Astrocyte of the spinal cord (primary cell): ENCODE results near the gene TMEM9.

Experiments used
- DNase-seq: peaks from one replicate; pipeline ENCODE4 v3.0.0; 2011; ENCODE audit warnings: low read depth, low spot score
- H3K4me3 ChIP-seq: 2 replicates; pipeline ENCODE4 v1.5.1; 2011; ENCODE audit warnings: low read depth, mild to moderate bottlenecking, low read length, moderate library complexity
- CTCF ChIP-seq: IDR thresholded peaks from 2 replicates; pipeline ENCODE4 v1.5.1; 2012; ENCODE audit warnings: low read depth, mild to moderate bottlenecking, low read length, inconsistent platforms
- in situ Hi-C: cut with HindIII; loops from 2 replicates; pipeline ENCODE4 v1.10.0; 2017; ENCODE audit warnings: low sequenced_read_pairs

TMEM9 gene

GRCh38 chr1:201176940-201177339 is 22.7 kb upstream of the TMEM9 start:
- H3K4me3 ChIP-seq, result no peak overlapping the region
- in situ Hi-C loops, result no loop called here
- DNase-seq, result no peak
- TF ChIP-seq CTCF, result no peak

- in situ Hi-C loops, result no loop called here
- no peak for DNase-seq
- no peak overlapping the region for H3K4me3 ChIP-seq
- TF ChIP-seq CTCF, result no peak
These were observed 21.7 kb upstream of the TMEM9 start for GRCh38 chr1:201175820-201176500.

GRCh38 chr1:201173736-201174135 is 19.5 kb upstream of the TMEM9 start:
- in situ Hi-C loops, result no loop called here
- no peak for DNase-seq
- TF ChIP-seq CTCF, result no peak
- no peak overlapping the region for H3K4me3 ChIP-seq

- H3K4me3 ChIP-seq, result no peak overlapping the region
- DNase-seq, result no peak
- no peak for TF ChIP-seq CTCF
- in situ Hi-C loops, result no loop called here
These were observed 18.8 kb upstream of the TMEM9 start for GRCh38 chr1:201172999-201173610.

GRCh38 chr1:201172326-201172725 is 18.1 kb upstream of the TMEM9 start:
- no peak for DNase-seq
- in situ Hi-C loops, result no loop called here
- no peak for TF ChIP-seq CTCF

GRCh38 chr1:201171063-201172036 is 17.1 kb upstream of the TMEM9 start:
- in situ Hi-C loops, result no loop called here
- DNase-seq, result peak; percentile 43

More at GRCh38 chr1:201172326-201172725, 18.1 kb upstream of the TMEM9 start:
- no peak overlapping the region for H3K4me3 ChIP-seq

More at GRCh38 chr1:201171063-201172036, 17.1 kb upstream of the TMEM9 start:
- peak overlapping the region; percentile 52 for H3K4me3 ChIP-seq
- peak; percentile 42 for TF ChIP-seq CTCF
